ENCODE data around the gene RFPL1.

DNA sequence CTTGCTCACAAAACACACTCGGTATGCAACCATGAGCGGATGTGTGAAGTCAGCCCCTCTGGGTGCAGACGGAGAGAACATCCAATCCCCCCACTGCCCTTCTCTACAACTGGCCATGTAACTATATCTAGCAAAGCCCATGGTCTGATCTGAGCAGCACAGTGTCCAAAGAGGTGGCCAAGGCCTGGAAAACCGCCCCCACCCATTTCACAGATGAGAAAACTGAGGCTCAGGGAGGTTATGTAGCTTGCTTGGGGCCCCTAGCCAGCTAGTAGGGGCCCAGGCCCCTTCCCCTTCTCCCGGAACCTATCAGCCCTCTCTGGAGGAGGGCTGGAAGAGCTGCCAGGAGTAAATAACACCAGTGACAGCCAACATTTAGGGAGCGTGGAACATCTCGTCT lies 26.2 kb downstream of the RFPL1 start:
- TF ChIP-seq, protein P1, sequence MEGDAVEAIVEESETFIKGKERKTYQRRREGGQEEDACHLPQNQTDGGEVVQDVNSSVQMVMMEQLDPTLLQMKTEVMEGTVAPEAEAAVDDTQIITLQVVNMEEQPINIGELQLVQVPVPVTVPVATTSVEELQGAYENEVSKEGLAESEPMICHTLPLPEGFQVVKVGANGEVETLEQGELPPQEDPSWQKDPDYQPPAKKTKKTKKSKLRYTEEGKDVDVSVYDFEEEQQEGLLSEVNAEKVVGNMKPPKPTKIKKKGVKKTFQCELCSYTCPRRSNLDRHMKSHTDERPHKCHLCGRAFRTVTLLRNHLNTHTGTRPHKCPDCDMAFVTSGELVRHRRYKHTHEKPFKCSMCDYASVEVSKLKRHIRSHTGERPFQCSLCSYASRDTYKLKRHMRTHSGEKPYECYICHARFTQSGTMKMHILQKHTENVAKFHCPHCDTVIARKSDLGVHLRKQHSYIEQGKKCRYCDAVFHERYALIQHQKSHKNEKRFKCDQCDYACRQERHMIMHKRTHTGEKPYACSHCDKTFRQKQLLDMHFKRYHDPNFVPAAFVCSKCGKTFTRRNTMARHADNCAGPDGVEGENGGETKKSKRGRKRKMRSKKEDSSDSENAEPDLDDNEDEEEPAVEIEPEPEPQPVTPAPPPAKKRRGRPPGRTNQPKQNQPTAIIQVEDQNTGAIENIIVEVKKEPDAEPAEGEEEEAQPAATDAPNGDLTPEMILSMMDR (IDR thresholded peaks at IDR 0.05): no peak
- TF ChIP-seq POLR2A (IDR thresholded peaks at IDR 0.05): no peak
